ENCODE results near the gene OR6B1. TPM values are rescaled to one million over a fixed set of nuclear protein-coding genes. Genes with fewer than 3 reads are reported as not detected.

The OR6B1 gene
- total RNA-seq, 4 donors from 2014 or later = not detected

DNA sequence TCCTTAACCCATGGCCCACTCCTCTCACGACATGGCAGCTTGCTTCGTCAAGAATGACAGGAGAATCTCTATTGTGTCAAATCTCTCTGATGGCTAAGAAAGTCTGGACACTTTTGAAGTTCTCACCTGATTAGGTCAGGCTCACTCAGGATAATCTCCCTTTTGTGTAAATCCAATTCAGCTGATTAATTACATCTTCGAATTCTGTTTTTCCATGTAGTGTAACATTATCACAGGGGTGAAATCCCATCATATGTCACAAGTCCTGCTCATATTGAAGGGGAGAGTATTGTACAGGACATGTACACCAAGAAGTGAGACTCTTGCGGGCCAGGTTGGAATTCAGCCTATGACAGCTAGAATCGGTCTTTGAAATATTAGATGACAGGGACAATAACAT lies 16.2 kb upstream of the OR6B1 start:
- Histone ChIP-seq H3K36me3 (no peaks in the 10 kb centered on the region), H3K27me3 (no peaks in the 10 kb centered on the region), H3K27ac (no peak overlapping the region), H3K4me1 (peaks cover 0 to 1% (median 0%) of the 10 kb centered on the region in 3 donors), H3K4me3 (no peak overlapping the region), H3K9me3 (no peaks in the 10 kb centered on the region)
- no peak for DNase-seq
- WGBS, 2 donors = 82 to 89% methylated on average over 5 of the region's 5 CpGs
- TF ChIP-seq POLR2A (IDR thresholded peaks at IDR 0.05) = no peak
- TF ChIP-seq, protein P1, sequence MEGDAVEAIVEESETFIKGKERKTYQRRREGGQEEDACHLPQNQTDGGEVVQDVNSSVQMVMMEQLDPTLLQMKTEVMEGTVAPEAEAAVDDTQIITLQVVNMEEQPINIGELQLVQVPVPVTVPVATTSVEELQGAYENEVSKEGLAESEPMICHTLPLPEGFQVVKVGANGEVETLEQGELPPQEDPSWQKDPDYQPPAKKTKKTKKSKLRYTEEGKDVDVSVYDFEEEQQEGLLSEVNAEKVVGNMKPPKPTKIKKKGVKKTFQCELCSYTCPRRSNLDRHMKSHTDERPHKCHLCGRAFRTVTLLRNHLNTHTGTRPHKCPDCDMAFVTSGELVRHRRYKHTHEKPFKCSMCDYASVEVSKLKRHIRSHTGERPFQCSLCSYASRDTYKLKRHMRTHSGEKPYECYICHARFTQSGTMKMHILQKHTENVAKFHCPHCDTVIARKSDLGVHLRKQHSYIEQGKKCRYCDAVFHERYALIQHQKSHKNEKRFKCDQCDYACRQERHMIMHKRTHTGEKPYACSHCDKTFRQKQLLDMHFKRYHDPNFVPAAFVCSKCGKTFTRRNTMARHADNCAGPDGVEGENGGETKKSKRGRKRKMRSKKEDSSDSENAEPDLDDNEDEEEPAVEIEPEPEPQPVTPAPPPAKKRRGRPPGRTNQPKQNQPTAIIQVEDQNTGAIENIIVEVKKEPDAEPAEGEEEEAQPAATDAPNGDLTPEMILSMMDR (IDR thresholded peaks at IDR 0.05) = no peak
- intact Hi-C loops (cut with DNase I) = no loop called here

DNA sequence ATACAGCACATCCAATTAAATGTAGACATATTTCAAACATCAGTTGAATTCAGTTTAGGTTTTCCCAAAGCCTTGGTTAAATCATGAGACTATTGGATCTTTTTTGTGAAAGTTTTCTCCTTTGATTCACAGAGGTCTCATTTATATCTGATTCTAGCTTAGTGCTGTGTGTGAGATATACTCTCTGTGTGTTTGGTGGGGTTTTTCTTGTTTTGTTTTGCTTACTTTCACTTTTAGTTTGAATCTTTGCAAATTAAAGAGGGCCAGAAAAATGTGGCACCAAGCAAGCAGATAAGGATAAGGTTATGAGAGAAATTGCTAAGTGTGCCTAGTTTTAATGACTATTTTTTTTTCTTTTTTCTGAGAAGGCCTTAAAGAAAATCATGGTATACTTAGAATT lies 12.6 kb upstream of the OR6B1 start:
- no peaks in the 10 kb centered on the region for H3K9me3 ChIP-seq
- TF ChIP-seq POLR2A (IDR thresholded peaks at IDR 0.05) = no peak
- TF ChIP-seq, protein P1 (IDR thresholded peaks at IDR 0.05) = no peak
- peaks cover 0 to 3% (median 0%) of the 10 kb centered on the region in 3 donors for H3K4me1 ChIP-seq
- H3K27ac ChIP-seq = no peak overlapping the region
- H3K4me3 ChIP-seq = no peak overlapping the region
- no peaks in the 10 kb centered on the region for H3K36me3 ChIP-seq
- H3K27me3 ChIP-seq = no peaks in the 10 kb centered on the region
- intact Hi-C loops (cut with DNase I) = no loop called here
- DNase-seq = no peak

DNA sequence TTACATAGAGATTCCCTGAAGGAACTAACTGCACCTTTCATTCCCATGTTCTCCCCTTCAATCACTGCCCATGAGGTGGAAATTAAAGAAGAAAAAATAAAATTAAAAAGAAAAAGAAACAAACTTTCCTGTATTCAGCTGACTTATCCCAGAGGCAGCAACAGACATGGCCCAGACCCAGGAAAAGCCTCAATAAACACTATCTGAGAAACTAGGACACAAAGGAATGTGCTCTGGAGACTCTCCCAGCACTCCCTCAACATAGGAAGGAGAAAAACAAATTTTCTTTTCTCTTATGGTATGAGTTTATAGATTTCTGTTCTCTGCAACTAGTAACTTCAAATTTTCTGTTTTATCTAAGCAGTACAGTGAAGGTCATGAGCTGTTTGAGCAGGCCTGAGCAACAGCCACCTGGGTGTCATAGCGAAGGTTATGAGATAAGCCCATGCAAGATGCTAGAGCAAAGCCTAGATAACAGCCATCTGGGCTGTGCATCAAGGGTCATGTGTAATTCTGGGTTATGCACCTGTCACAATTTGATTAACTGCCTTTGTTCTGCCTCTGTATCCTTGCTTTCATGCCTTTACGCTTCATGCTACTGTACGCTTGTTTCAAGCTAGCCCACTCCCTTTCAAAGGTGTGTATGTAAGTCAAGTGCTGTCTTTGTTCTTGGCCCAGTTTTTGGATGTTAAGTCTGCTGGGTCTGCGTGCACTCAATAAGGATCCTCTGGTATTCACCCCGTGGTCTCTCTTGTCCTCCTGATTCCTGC lies 11.0 kb upstream of the OR6B1 start:
- TF ChIP-seq POLR2A (IDR thresholded peaks at IDR 0.05) = no peak
- TF ChIP-seq, protein P1 (IDR thresholded peaks at IDR 0.05) = no peak
- no peaks in the 10 kb centered on the region for H3K9me3 ChIP-seq
- no peaks in the 10 kb centered on the region for H3K27me3 ChIP-seq
- H3K4me3 ChIP-seq = no peak overlapping the region
- H3K27ac ChIP-seq = no peak overlapping the region
- WGBS, 2 donors = 77 to 79% methylated on average over 5 of the region's 5 CpGs
- H3K4me1 ChIP-seq = peaks cover 0 to 3% (median 0%) of the 10 kb centered on the region in 3 donors
- H3K36me3 ChIP-seq = no peaks in the 10 kb centered on the region
- intact Hi-C loops (cut with DNase I) = no loop called here
- DNase-seq = no peak

DNA sequence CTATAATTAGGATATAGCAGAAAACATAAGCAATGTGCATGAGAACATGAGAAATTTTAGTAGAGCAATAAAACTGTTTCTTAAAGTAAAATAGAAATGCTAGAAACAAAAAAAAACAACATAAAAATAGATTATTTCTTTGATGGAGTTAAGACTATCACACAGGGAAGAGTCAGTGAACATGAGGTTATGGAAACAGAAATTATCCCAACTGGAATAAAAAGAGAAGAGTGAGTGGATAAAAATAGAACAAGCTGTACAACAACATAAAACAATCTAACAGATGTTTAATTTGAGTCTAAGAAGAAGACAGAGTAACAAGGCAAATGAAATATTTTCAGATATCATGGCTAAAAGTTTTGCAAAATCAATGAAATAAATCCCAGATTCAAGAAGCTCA lies 7.5 kb upstream of the OR6B1 start:
- Histone ChIP-seq H3K4me1 (peaks cover 0 to 3% (median 0%) of the 10 kb centered on the region in 3 donors), H3K27me3 (no peaks in the 10 kb centered on the region), H3K9me3 (no peaks in the 10 kb centered on the region), H3K4me3 (no peak overlapping the region), H3K27ac (no peak overlapping the region), H3K36me3 (no peaks in the 10 kb centered on the region)
- TF ChIP-seq, protein P1 (IDR thresholded peaks at IDR 0.05) = no peak
- no peak for TF ChIP-seq POLR2A (IDR thresholded peaks at IDR 0.05)
- no peak for DNase-seq
- intact Hi-C loops (cut with DNase I) = no loop called here

DNA sequence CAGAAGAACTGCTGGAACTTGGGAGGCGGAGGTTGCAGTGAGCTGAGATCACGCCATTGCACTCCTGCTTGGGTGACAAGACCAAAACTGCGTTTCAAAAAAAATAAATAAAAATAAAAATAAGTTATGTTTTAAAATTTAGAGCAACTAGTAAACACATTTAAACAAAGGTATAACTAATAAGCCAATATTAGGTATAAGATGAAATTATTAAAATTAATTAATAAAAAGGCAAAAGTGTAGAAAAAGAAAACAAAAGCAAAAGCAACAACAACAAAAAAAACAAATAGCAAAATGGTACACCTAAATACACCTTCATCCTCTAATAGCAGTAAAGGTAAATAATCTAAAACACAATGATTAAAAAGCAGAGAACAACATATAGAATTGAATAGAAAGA lies 6.2 kb upstream of the OR6B1 start:
- no peak for DNase-seq
- intact Hi-C loops (cut with DNase I) = no loop called here
- Histone ChIP-seq H3K27me3 (no peaks in the 10 kb centered on the region), H3K4me1 (peaks cover 0 to 2% (median 0%) of the 10 kb centered on the region in 3 donors), H3K36me3 (no peaks in the 10 kb centered on the region), H3K27ac (no peak overlapping the region), H3K4me3 (no peak overlapping the region), H3K9me3 (no peaks in the 10 kb centered on the region)
- TF ChIP-seq, protein P1 (IDR thresholded peaks at IDR 0.05) = no peak
- no peak for TF ChIP-seq POLR2A (IDR thresholded peaks at IDR 0.05)
- WGBS, 2 donors = 89 to 91% methylated on average over 3 of the region's 3 CpGs

Data from esophagus squamous epithelium (tissue), 5 donors.